Measurements from ENCODE around the gene DLG3.
"Not testable (repeated sequence)": the region's sequence is repeated elsewhere in the genome, so short reads cannot be mapped to it uniquely, and the experiment has no call there.

Gene DLG3

GRCh38 chrX:70476934-70477733, 32.5 kb downstream of the DLG3 start:
- DNase-seq = no peak

GRCh38 chrX:70477734-70478075, 33.1 kb downstream of the DLG3 start:
- no peak for DNase-seq

GRCh38 chrX:70478526-70479245, 34.1 kb downstream of the DLG3 start:
- DNase-seq = no peak

GRCh38 chrX:70479247-70479921, 34.7 kb downstream of the DLG3 start:
- no peak for DNase-seq

GRCh38 chrX:70479922-70480659, 35.5 kb downstream of the DLG3 start:
- DNase-seq = no peak

- no peak for DNase-seq
These were observed 36.0 kb downstream of the DLG3 start for GRCh38 chrX:70480660-70481018.

- no peak for DNase-seq
These were observed 37.0 kb downstream of the DLG3 start for GRCh38 chrX:70481471-70482270.

- DNase-seq = no peak
These were observed 37.7 kb downstream of the DLG3 start for GRCh38 chrX:70482300-70482699.

GRCh38 chrX:70485466-70485865, 40.8 kb downstream of the DLG3 start:
- DNase-seq = no peak

- DNase-seq = no peak
These were observed 44.2 kb downstream of the DLG3 start for GRCh38 chrX:70488856-70489255.

- DNase-seq = no peak
These were observed 49.8 kb downstream of the DLG3 start for GRCh38 chrX:70494441-70494840.

GRCh38 chrX:70496491-70496890, 51.9 kb downstream of the DLG3 start:
- no peak for DNase-seq

GRCh38 chrX:70497026-70497425, 52.4 kb downstream of the DLG3 start:
- DNase-seq = no peak

GRCh38 chrX:70498129-70498528, 53.5 kb downstream of the DLG3 start:
- DNase-seq = no peak

GRCh38 chrX:70500826-70501225, 56.2 kb downstream of the DLG3 start:
- no peak for DNase-seq

GRCh38 chrX:70504772-70505450, 60.3 kb downstream of the DLG3 start:
- no peak for DNase-seq

- DNase-seq = no peak
These were observed 60.8 kb downstream of the DLG3 start for GRCh38 chrX:70505451-70505841.

- no peak for DNase-seq
These were observed 63.8 kb downstream of the DLG3 start for GRCh38 chrX:70508296-70508911.

GRCh38 chrX:70509078-70509477, 64.4 kb downstream of the DLG3 start:
- no peak for DNase-seq

- not testable (repeated sequence) for DNase-seq
These were observed 70.6 kb downstream of the DLG3 start for GRCh38 chrX:70515270-70515669.

GRCh38 chrX:70515692-70516091, 71.1 kb downstream of the DLG3 start:
- not testable (repeated sequence) for DNase-seq
